ENCODE data around the gene ADARB1. TPM values are rescaled to one million over a fixed set of nuclear protein-coding genes. Genes with fewer than 3 reads are reported as not detected.
A peak's percentile ranks its signal among the peaks of the same experiment; 100 is the strongest.

ADARB1 gene
- total RNA-seq, 4 donors from 2014 or later: 6.8 to 32.2 (median 17.3) TPM

DNA sequence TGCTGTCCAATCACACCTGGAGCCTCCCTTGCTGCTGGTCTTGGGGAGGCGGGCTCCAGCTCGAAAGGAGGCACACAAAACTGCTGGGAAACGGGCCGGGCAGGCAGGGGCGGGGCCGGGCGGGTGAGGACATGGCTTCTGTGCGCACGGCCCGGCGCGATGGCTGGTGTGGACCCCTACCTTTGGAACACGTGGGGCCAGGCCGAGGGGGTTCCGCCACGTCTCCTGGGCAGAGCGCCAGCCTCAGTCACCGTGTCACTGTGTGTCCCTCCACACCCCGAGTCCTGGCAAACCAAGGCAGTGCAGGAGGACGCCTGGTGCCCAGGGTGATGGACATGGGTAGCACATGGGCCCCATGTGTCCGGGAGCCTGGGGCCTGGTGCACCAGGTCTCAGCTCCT, 42.0 kb upstream of the ADARB1 start:
- no peak for TF ChIP-seq EP300 (IDR thresholded peaks at IDR 0.05; ENCODE audit: low read depth)
- no peak overlapping the region for H3K27ac ChIP-seq
- WGBS, 2 donors (ENCODE audit: low coverage in 1 of 2): 62% methylated on average over 20 of the region's 21 CpGs; no CpG with 5 or more reads in 1 of the 2 donors

GRCh38 chr21:45032977-45033710, 41.2 kb upstream of the ADARB1 start:
- DNase-seq: no peak
- peaks cover 0 to 10% of the 10 kb centered on the region in 2 donors for H3K9me3 ChIP-seq
- H3K4me1 ChIP-seq: peaks cover 3 to 42% (median 12%) of the 10 kb centered on the region in 4 donors
- 59% methylated on average over 34 of the region's 35 CpGs; no CpG with 5 or more reads in 1 of the 2 donors for whole genome bisulfite sequencing, 2 donors (ENCODE audit: low coverage in 1 of 2)
- intact Hi-C loops (cut with DNase I; ENCODE audit: low total_unique reads) (no loop called here), in situ Hi-C loops (cut with MboI; ENCODE audit: low pct_ligation_motif_present in 1 of 4, low pct_unique_long_range_greater_than_20kb in 1 of 4, low sequenced_read_pairs in 3 of 4) (no loop called here)
- H3K4me3 ChIP-seq: no peak overlapping the region
- H3K27me3 ChIP-seq: peaks cover 18% of the 10 kb centered on the region
- TF ChIP-seq POLR2A (IDR thresholded peaks at IDR 0.05): no peak
- no peak for TF ChIP-seq POLR2AphosphoS5 (IDR thresholded peaks at IDR 0.05)
- TF ChIP-seq CTCF (IDR thresholded peaks at IDR 0.05): no peak
- no peak for TF ChIP-seq EP300 (IDR thresholded peaks at IDR 0.05; ENCODE audit: low read depth)
- H3K27ac ChIP-seq: peak overlapping the region; percentile 36 to 59 (median 42)
- no peaks in the 10 kb centered on the region for H3K36me3 ChIP-seq

More for the DNA sequence above, 42.0 kb upstream of the ADARB1 start:
- in situ Hi-C loops (cut with MboI; ENCODE audit: low pct_ligation_motif_present in 1 of 4, low pct_unique_long_range_greater_than_20kb in 1 of 4, low sequenced_read_pairs in 3 of 4) (no loop called here), intact Hi-C loops (cut with DNase I; ENCODE audit: low total_unique reads) (no loop called here)
- Histone ChIP-seq H3K27me3 (peaks cover 18% of the 10 kb centered on the region), H3K36me3 (no peaks in the 10 kb centered on the region), H3K9me3 (peaks cover 0 to 10% of the 10 kb centered on the region in 2 donors), H3K4me1 (peaks cover 3 to 42% (median 12%) of the 10 kb centered on the region in 4 donors), H3K4me3 (no peak overlapping the region)
- DNase-seq: no peak

GRCh38 chr21:45033791-45034555, 40.4 kb upstream of the ADARB1 start:
- intact Hi-C loops (cut with DNase I; ENCODE audit: low total_unique reads): no loop called here
- H3K9me3 ChIP-seq: peaks cover 0 to 10% of the 10 kb centered on the region in 2 donors
- WGBS, 2 donors (ENCODE audit: low coverage in 1 of 2): 38 to 71% methylated on average over 4 to 21 of the region's 21 CpGs
- TF ChIP-seq CTCF (IDR thresholded peaks at IDR 0.05) (no peak), POLR2AphosphoS5 (IDR thresholded peaks at IDR 0.05) (peak in 2 of 3 donors; percentile 12 to 47)
- no peak for DNase-seq
- H3K36me3 ChIP-seq: no peaks in the 10 kb centered on the region
- peaks cover 18% of the 10 kb centered on the region for H3K27me3 ChIP-seq
- in situ Hi-C loops (cut with MboI; ENCODE audit: low pct_ligation_motif_present in 1 of 4, low pct_unique_long_range_greater_than_20kb in 1 of 4, low sequenced_read_pairs in 3 of 4): no loop called here
- H3K4me1 ChIP-seq: peaks cover 3 to 42% (median 12%) of the 10 kb centered on the region in 4 donors
- no peak overlapping the region for H3K4me3 ChIP-seq
- H3K27ac ChIP-seq: peak overlapping the region; percentile 36 to 59 (median 42)

DNA sequence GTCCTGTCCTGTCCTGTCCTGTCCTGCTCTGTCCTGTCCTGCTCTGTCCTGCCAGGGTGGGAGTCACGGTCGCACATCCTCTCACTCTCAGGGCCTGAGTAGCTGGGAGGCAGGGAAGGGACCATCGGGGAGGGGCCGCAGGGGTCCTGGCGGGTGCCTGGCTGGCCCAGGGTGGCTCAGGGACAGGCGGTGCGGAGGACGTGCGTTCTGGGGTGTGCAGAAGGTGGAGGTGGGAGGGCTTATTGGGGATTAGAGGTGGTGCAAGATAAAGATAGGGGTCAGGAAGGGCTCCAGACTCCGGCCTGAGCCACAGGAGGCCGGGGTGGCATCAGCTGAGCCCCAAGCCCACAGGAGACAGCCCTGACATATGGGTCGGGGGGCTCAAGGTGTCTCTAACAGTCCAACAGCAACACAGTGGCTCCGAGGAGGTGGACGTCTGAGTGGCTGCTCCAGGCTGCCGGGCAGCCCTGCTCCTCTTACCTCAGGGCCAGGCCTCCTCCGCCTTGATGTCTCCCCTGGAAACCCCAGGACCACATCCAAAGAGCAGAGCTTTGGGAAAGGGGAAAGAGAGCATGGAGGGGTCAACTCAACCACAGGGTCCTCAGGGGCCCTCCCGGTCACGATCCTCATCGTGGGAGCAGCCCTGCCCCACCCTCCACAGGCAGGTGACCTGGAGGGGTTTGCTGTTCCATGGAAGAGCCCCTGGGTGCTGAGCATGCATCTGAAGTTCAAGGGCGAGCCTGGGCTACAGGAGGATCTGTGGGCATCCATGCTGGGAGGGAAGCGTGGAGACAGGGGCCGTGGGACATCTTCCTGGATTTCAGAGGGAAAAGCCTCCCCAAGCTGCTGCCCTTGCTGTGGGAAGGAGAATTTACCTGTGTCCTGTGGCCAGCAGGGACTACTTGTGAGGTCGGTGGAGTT, 39.6 kb upstream of the ADARB1 start:
- peak overlapping the region in 2 of 4 donors; percentile 36 to 59 for H3K27ac ChIP-seq
- no peak for DNase-seq
- H3K36me3 ChIP-seq: no peaks in the 10 kb centered on the region
- H3K27me3 ChIP-seq: peaks cover 18% of the 10 kb centered on the region
- peaks cover 3 to 37% (median 11%) of the 10 kb centered on the region in 4 donors for H3K4me1 ChIP-seq
- intact Hi-C loops (cut with DNase I; ENCODE audit: low total_unique reads) (no loop called here), in situ Hi-C loops (cut with MboI; ENCODE audit: low pct_ligation_motif_present in 1 of 4, low pct_unique_long_range_greater_than_20kb in 1 of 4, low sequenced_read_pairs in 3 of 4) (no loop called here)
- WGBS, 2 donors (ENCODE audit: low coverage in 1 of 2): 88 to 92% methylated on average over 4 to 23 of the region's 23 CpGs
- peaks cover 0 to 10% of the 10 kb centered on the region in 2 donors for H3K9me3 ChIP-seq
- TF ChIP-seq CTCF (IDR thresholded peaks at IDR 0.05): no peak
- no peak for TF ChIP-seq POLR2A (IDR thresholded peaks at IDR 0.05)
- no peak for TF ChIP-seq POLR2AphosphoS5 (IDR thresholded peaks at IDR 0.05)
- TF ChIP-seq EP300 (IDR thresholded peaks at IDR 0.05; ENCODE audit: low read depth): no peak
- no peak overlapping the region for H3K4me3 ChIP-seq

Measured in transverse colon (tissue), 4 donors.